Keratinocyte (primary cell): ENCODE measurements around the gene ZNF493.

ENCODE experiments used
- EZH2 ChIP-seq: IDR thresholded peaks from one replicate; pipeline ENCODE4 v1.6.1; 2012; ENCODE audit warnings: inconsistent platforms, mild to moderate bottlenecking, low read length, moderate library complexity
- TF ChIP-seq, protein P1 (sequence below), 3 experiments: IDR thresholded peaks in 1 of 3; conservative IDR thresholded peaks in 1 of 3; optimal IDR thresholded peaks in 1 of 3; 2 replicates in 2 of 3; 3 replicates in 1 of 3; pipeline versions ENCODE3 to v1.5.1; 2011; ENCODE audit warnings: low read length in 3 of 3, mild to moderate bottlenecking in 3 of 3, moderate library complexity in 2 of 3, control low read depth in 1 of 3, inconsistent platforms in 1 of 3; ENCODE audit not compliant: insufficient read depth in 2 of 3; ENCODE audit errors: extremely low read depth in 1 of 3

- TF ChIP-seq, protein P1, sequence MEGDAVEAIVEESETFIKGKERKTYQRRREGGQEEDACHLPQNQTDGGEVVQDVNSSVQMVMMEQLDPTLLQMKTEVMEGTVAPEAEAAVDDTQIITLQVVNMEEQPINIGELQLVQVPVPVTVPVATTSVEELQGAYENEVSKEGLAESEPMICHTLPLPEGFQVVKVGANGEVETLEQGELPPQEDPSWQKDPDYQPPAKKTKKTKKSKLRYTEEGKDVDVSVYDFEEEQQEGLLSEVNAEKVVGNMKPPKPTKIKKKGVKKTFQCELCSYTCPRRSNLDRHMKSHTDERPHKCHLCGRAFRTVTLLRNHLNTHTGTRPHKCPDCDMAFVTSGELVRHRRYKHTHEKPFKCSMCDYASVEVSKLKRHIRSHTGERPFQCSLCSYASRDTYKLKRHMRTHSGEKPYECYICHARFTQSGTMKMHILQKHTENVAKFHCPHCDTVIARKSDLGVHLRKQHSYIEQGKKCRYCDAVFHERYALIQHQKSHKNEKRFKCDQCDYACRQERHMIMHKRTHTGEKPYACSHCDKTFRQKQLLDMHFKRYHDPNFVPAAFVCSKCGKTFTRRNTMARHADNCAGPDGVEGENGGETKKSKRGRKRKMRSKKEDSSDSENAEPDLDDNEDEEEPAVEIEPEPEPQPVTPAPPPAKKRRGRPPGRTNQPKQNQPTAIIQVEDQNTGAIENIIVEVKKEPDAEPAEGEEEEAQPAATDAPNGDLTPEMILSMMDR (optimal IDR thresholded peaks at IDR 0.05 in 1 of 3, IDR thresholded peaks at IDR 0.05 in 1 of 3, conservative IDR thresholded peaks at IDR 0.05 in 1 of 3; ENCODE audit: extremely low read depth in 1 of 3, insufficient read depth in 2 of 3, low read length in 3 of 3): no peak
- no peak for TF ChIP-seq EZH2
Observed at GRCh38 chr19:21423057-21424041, 26.4 kb downstream of the ZNF493 start.
